Astrocyte (in vitro differentiated cells and primary cell): ENCODE data around the gene MMP14. TPM values are rescaled to one million over a fixed set of nuclear protein-coding genes. Genes with fewer than 3 reads are reported as not detected.
"Not testable (repeated sequence)": the region's sequence is repeated elsewhere in the genome, so short reads cannot be mapped to it uniquely, and the experiment has no call there.

Source experiments
- DNase-seq: peaks from one replicate; pipeline ENCODE4 v3.0.0-alpha.2; 2010; ENCODE audit warnings: low read depth
- FAIRE-seq: peaks from 2 replicates; lab custom pipeline; 2011; peaks lifted over from hg19 to GRCh38; lab: Jason Lieb, UNC
- H2AFZ ChIP-seq: 2 replicates; pipeline ENCODE4 v1.6.0; 2012; ENCODE audit warnings: low read depth, low read length, inconsistent platforms
- H3K27ac ChIP-seq: 2 replicates; pipeline ENCODE4 v1.5.1; 2011; ENCODE audit warnings: low read depth, low read length, inconsistent platforms
- H3K27me3 ChIP-seq: 2 replicates; pipeline ENCODE4 v1.6.0; 2011; ENCODE audit warnings: low read length, inconsistent platforms; ENCODE audit not compliant: insufficient read depth
- H3K36me3 ChIP-seq: 2 replicates; pipeline ENCODE4 v1.5.1; 2011; ENCODE audit warnings: low read length, inconsistent platforms; ENCODE audit not compliant: insufficient read depth
- H3K4me1 ChIP-seq: 2 replicates; pipeline ENCODE4 v1.5.1; 2011; ENCODE audit warnings: low read length, inconsistent platforms; ENCODE audit not compliant: insufficient read depth
- H3K4me2 ChIP-seq: 2 replicates; pipeline ENCODE4 v1.6.0; 2012; ENCODE audit warnings: low read length, inconsistent platforms
- H3K4me3 ChIP-seq: 2 replicates; pipeline ENCODE4 v1.5.1; 2011; ENCODE audit warnings: low read depth, mild to moderate bottlenecking, low read length, inconsistent platforms; ENCODE audit not compliant: insufficient read depth
- H3K79me2 ChIP-seq: 2 replicates; pipeline ENCODE4 v1.6.0; 2012; ENCODE audit warnings: mild to moderate bottlenecking, low read length, inconsistent platforms; ENCODE audit not compliant: insufficient read depth
- H3K9ac ChIP-seq: 2 replicates; pipeline ENCODE4 v1.6.0; 2012; ENCODE audit warnings: mild to moderate bottlenecking, low read length, inconsistent platforms
- H3K9me3 ChIP-seq: 2 replicates; pipeline ENCODE4 v1.5.1; 2012; ENCODE audit warnings: low read depth, mild to moderate bottlenecking, low read length, inconsistent platforms; ENCODE audit not compliant: insufficient read depth
- H4K20me1 ChIP-seq: 2 replicates; pipeline ENCODE4 v1.6.0; 2012; ENCODE audit warnings: low read length, inconsistent platforms; ENCODE audit not compliant: insufficient read depth
- H3K27ac Mint-ChIP-seq: one replicate; pipeline ENCODE4 v1.8.0; 2021; ENCODE audit warnings: mild to moderate bottlenecking, mixed read lengths; ENCODE audit not compliant: unreplicated experiment
- H3K27me3 Mint-ChIP-seq: one replicate; pipeline ENCODE4 v1.8.0; 2021; ENCODE audit warnings: low read depth, mixed read lengths; ENCODE audit not compliant: unreplicated experiment
- H3K36me3 Mint-ChIP-seq: one replicate; pipeline ENCODE4 v1.8.0; 2021; ENCODE audit warnings: low read depth, mixed read lengths; ENCODE audit not compliant: unreplicated experiment
- H3K4me1 Mint-ChIP-seq: one replicate; pipeline ENCODE4 v1.8.0; 2021; ENCODE audit warnings: low read depth, mixed read lengths; ENCODE audit not compliant: unreplicated experiment
- H3K4me3 Mint-ChIP-seq: one replicate; pipeline ENCODE4 v1.8.0; 2021; ENCODE audit warnings: mild to moderate bottlenecking, moderate library complexity, mixed read lengths; ENCODE audit not compliant: unreplicated experiment
- H3K9me3 Mint-ChIP-seq: one replicate; pipeline ENCODE4 v1.8.0; 2021; ENCODE audit warnings: mild to moderate bottlenecking, mixed read lengths; ENCODE audit not compliant: unreplicated experiment
- CTCF ChIP-seq: IDR thresholded peaks from 2 replicates; pipeline ENCODE4 v1.5.1; 2011; ENCODE audit warnings: low read depth, mild to moderate bottlenecking, inconsistent platforms, low read length, moderate library complexity; ENCODE audit not compliant: insufficient read depth
- EZH2 ChIP-seq: IDR thresholded peaks from 2 replicates; pipeline ENCODE4 v1.6.1; 2012; ENCODE audit warnings: mild to moderate bottlenecking, low read length, inconsistent platforms; ENCODE audit not compliant: insufficient read depth
- total RNA-seq: library from RNA; stranded (reverse); gene quantifications from 2 replicates; pipeline ENCODE4 v1.2.1, GENCODE V29; 2021

The MMP14 gene
- total RNA-seq, 1 donor from 2014 or later = 911 TPM

- Histone ChIP-seq H3K4me2 (peak overlapping the region; percentile 80), H3K9me3 (no peaks in the 10 kb centered on the region), H4K20me1 (no peaks in the 10 kb centered on the region), H3K4me3 (peak overlapping the region; percentile 54), H3K36me3 (no peaks in the 10 kb centered on the region), H3K9ac (peak overlapping the region; percentile 64), H3K27me3 (no peaks in the 10 kb centered on the region), H3K79me2 (no peaks in the 10 kb centered on the region), H3K27ac (peak overlapping the region; percentile 69), H3K4me1 (peaks cover 27% of the 10 kb centered on the region), H2AFZ (peak overlapping the region; percentile 83)
- no peaks in the 10 kb centered on the region for H3K27me3 Mint-ChIP-seq
- H3K4me3 Mint-ChIP-seq = peak overlapping the region; percentile 75
- H3K27ac Mint-ChIP-seq = peak overlapping the region; percentile 99
- DNase-seq (peak; percentile 85), FAIRE-seq (no peak)
- H3K4me1 Mint-ChIP-seq = peaks cover 48% of the 10 kb centered on the region
- TF ChIP-seq EZH2 (no peak), CTCF (peak; percentile 71)
- H3K36me3 Mint-ChIP-seq = no peaks in the 10 kb centered on the region
- H3K9me3 Mint-ChIP-seq = no peaks in the 10 kb centered on the region
These were observed 13.8 kb upstream of the MMP14 start for GRCh38 chr14:22822571-22823098.

- Histone ChIP-seq H2AFZ (peak overlapping the region; percentile 19), H3K4me3 (peak overlapping the region; percentile 0), H3K36me3 (no peaks in the 10 kb centered on the region), H3K27ac (peak overlapping the region; percentile 78), H3K27me3 (no peaks in the 10 kb centered on the region), H3K4me2 (peak overlapping the region; percentile 65), H3K9me3 (no peaks in the 10 kb centered on the region), H3K4me1 (peaks cover 17% of the 10 kb centered on the region), H3K9ac (peak overlapping the region; percentile 70), H4K20me1 (no peaks in the 10 kb centered on the region), H3K79me2 (peaks cover 4% of the 10 kb centered on the region)
- peak overlapping the region; percentile 99 for H3K27ac Mint-ChIP-seq
- no peaks in the 10 kb centered on the region for H3K36me3 Mint-ChIP-seq
- TF ChIP-seq CTCF (no peak), EZH2 (no peak)
- peaks cover 3% of the 10 kb centered on the region for H3K9me3 Mint-ChIP-seq
- H3K27me3 Mint-ChIP-seq = no peaks in the 10 kb centered on the region
- H3K4me1 Mint-ChIP-seq = peaks cover 35% of the 10 kb centered on the region
- no peak for FAIRE-seq
- peak overlapping the region; percentile 8 for H3K4me3 Mint-ChIP-seq
- DNase-seq = peak; percentile 97
These were observed 11.6 kb upstream of the MMP14 start for GRCh38 chr14:22824711-22825359.

GRCh38 chr14:22829076-22829660 is 7.2 kb upstream of the MMP14 start:
- not testable (repeated sequence) for H3K27me3 Mint-ChIP-seq, H4K20me1 ChIP-seq, H3K27me3 ChIP-seq, FAIRE-seq, H3K36me3 Mint-ChIP-seq, DNase-seq, H3K9me3 Mint-ChIP-seq, H3K9me3 ChIP-seq
- peak overlapping the region; percentile 99 for H3K27ac Mint-ChIP-seq
- Histone ChIP-seq H3K4me1 (peaks cover 13% of the 10 kb centered on the region), H3K4me3 (peak overlapping the region; percentile 85), H3K27ac (peak overlapping the region; percentile 82), H3K4me2 (peak overlapping the region; percentile 95), H3K36me3 (peaks cover 15% of the 10 kb centered on the region), H3K79me2 (peaks cover 28% of the 10 kb centered on the region), H3K9ac (peak overlapping the region; percentile 95), H2AFZ (peak overlapping the region; percentile 97)
- peaks cover 16% of the 10 kb centered on the region for H3K4me1 Mint-ChIP-seq
- H3K4me3 Mint-ChIP-seq = peak overlapping the region; percentile 95
